Retinal pigment epithelial cell (primary cell): ENCODE measurements around the gene STX3.

Source experiments
- DNase-seq: peaks from one replicate; pipeline ENCODE4 v3.0.0-alpha.2; 2010; ENCODE audit warnings: low read depth
- H3K4me3 ChIP-seq: 2 replicates; pipeline ENCODE4 v1.5.1; 2011; ENCODE audit warnings: mild to moderate bottlenecking, low read length, control low read depth, moderate library complexity
- TF ChIP-seq, protein P1 (sequence below): conservative IDR thresholded peaks from 2 replicates; pipeline ENCODE4 v1.5.1; 2011; ENCODE audit warnings: low read depth, low read length, control low read depth, inconsistent platforms

Gene STX3

DNA sequence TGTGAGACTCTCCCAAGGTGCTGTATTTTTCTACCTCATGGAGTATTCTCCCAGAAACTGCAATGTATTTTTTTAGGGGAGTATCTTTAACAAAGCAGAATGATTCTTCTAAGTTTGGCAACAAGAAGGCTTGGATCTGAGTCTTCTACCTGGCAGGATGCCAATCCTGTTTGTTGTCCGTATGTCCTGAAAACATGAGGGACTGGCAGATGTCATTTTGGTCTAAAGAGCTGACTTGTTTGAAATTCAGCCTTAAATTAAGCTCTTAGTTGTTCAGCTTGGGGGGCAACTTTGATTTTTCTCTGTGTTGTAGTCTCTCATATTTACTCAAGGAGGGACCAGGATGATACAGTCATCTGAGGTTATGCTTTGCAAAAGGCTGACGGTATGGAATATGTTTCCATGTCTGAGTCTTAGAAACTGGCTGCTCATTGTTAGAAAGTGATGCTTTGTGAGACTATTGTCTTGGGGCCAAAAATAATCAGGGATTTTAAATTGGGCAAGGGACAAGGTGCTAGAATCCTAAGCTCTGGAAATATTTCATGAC, 46.1 kb downstream of the STX3 start:
- TF ChIP-seq, protein P1, sequence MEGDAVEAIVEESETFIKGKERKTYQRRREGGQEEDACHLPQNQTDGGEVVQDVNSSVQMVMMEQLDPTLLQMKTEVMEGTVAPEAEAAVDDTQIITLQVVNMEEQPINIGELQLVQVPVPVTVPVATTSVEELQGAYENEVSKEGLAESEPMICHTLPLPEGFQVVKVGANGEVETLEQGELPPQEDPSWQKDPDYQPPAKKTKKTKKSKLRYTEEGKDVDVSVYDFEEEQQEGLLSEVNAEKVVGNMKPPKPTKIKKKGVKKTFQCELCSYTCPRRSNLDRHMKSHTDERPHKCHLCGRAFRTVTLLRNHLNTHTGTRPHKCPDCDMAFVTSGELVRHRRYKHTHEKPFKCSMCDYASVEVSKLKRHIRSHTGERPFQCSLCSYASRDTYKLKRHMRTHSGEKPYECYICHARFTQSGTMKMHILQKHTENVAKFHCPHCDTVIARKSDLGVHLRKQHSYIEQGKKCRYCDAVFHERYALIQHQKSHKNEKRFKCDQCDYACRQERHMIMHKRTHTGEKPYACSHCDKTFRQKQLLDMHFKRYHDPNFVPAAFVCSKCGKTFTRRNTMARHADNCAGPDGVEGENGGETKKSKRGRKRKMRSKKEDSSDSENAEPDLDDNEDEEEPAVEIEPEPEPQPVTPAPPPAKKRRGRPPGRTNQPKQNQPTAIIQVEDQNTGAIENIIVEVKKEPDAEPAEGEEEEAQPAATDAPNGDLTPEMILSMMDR = no peak
- DNase-seq = no peak

DNA sequence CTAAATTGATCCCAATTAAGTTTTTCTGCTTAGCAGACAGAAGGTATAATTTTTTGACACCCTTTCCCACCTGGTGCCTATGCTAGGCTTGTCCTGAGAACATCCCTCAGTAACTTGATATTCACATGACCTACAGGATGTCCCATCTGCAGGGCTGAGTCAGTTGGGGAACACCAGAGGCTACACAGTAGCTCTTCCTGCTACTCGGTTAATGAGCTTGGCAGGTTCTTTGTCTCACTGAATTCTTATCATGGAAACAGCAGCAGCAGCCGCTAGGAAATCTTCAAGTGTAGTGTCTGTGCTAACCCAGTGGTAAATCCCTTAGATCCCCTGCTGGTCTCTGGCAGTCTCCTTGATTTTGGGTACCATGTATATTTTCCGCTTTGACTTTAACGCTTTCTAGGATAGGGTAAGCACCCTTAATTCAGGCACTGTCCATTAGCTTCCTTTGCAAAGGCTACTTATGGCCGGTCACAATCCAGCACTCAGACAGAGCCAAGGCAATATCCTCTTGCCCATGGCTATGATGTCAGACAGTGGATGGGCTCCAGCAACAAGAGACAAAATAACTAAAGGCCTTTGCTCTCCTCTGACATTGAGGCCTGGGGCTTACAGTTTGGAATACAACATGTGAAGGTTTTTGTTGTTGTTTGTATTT, 46.9 kb downstream of the STX3 start:
- TF ChIP-seq, protein P1 = no peak
- no peak for DNase-seq

More for the DNA sequence above, 46.1 kb downstream of the STX3 start:
- no peak overlapping the region for H3K4me3 ChIP-seq

DNA sequence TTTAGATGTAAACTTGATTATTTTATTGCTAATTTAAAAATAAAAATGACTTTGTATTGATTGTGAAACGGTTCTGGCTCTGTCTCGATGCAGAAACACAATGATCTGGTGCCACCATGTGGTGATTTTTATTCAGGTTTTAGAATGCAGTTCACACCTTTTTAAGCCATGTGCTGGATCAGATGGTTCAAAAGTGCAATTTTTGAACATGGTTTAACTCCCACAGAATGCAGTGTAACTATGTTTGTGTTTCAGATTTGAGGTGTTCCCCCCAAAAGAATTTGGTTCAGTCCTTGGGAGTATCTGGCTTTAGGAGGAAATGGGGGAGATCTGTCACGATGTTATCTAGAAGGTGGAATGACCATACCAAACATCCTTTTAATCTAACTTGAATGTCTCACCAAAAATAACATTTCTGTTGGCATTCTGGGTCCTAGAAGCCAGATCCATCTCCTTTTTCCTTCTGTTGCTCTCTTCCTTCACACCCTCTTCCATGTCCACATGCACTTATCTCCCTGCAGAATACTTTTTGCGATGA, 47.5 kb downstream of the STX3 start:
- DNase-seq = no peak
- TF ChIP-seq, protein P1 = peak; percentile 45
- no peak overlapping the region for H3K4me3 ChIP-seq

More for the DNA sequence above, 46.9 kb downstream of the STX3 start:
- H3K4me3 ChIP-seq = no peak overlapping the region

DNA sequence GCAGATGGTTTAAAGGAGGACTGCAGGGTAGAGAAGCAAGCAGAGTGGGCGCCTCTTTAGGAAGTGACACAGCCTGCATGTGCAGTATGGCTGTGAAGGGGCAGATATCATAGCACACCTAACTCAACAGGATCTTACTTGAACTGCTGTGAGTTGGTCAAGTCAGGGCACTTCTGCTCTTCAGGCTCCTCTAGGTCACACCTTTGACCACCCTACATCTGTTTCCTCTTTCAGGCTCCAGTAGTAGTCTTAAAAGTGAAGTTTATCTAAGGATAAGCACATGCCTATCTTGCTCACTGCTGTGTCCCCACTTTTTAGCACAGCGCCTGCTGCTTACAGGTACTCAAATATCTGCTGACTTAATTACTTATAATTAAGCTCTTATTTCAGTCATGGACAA, 48.9 kb downstream of the STX3 start:
- TF ChIP-seq, protein P1 = no peak
- H3K4me3 ChIP-seq = no peak overlapping the region
- DNase-seq = no peak

DNA sequence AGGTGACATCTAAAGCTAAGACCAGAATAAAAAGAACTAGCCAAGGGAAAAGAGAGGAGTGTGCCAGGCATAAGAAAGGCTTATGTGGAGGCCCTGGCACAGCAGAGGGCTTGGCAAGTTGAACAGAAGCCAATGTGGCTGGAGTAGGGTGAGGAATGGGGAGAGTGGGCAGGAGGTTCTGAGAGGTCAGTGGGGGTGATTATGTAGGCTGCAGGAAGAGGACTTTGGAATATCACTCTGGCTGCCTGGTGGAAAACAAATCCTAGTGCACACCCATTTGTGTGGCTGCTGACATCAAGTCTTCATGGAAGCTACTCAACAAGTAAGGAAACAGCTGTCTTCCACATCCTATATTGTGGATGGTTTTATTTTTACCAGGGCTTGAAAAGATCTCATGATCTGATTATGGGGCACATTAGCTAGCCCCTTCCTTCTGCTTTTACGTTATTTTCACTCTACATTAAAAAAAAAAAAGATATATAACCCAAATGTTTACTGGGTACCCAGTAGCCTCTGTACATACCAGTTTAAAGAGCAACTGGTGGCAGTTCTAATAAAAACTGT, 52.0 kb downstream of the STX3 start:
- TF ChIP-seq, protein P1 = no peak
- no peak overlapping the region for H3K4me3 ChIP-seq
- DNase-seq = no peak

- TF ChIP-seq, protein P1 = peak; percentile 24
- peak within 1 kb of the TSS; percentile 92 for H3K4me3 ChIP-seq
- DNase-seq = peak; percentile 64
These were observed 55.2 kb downstream of the STX3 start, which contains the start of gene MRPL16 for GRCh38 chr11:59810189-59810910. MRPL16 (minus strand) TSS chr11:59810778; CDS start chr11:59810658, 120 bp downstream.
